Small intestine (tissue), 7 donors: Measurements from ENCODE around the gene PRSS21. TPM values are rescaled to one million over a fixed set of nuclear protein-coding genes. Genes with fewer than 3 reads are reported as not detected.
A peak's percentile ranks its signal among the peaks of the same experiment; 100 is the strongest.

Experiments used
- DNase-seq, 2 donors: peaks; one replicate each; pipeline versions ENCODE4 v3.0.0 to v3.0.0-alpha.2; 2013
- FAIRE-seq: peaks from 2 replicates; lab custom pipeline; 2012; peaks lifted over from hg19 to GRCh38; lab: Jason Lieb, UNC
- H3K27ac ChIP-seq, 3 donors: one replicate each; pipeline ENCODE4 v1.5.1; 2013; ENCODE audit warnings: low read length in 2 of 3, mild to moderate bottlenecking in 2 of 3, control low read depth in 1 of 3, inconsistent platforms in 1 of 3, low read depth in 1 of 3, moderate library complexity in 1 of 3
- H3K27me3 ChIP-seq, 3 donors: one replicate each; pipeline ENCODE4 v1.6.1; 2013; ENCODE audit warnings: low read length in 3 of 3, inconsistent platforms in 1 of 3; ENCODE audit not compliant: control insufficient read depth in 3 of 3, insufficient read depth in 3 of 3
- H3K36me3 ChIP-seq, 3 donors: one replicate each; pipeline ENCODE4 v1.6.1; 2013; ENCODE audit warnings: low read length in 3 of 3, inconsistent platforms in 1 of 3, low read depth in 1 of 3, mild to moderate bottlenecking in 1 of 3, moderate library complexity in 1 of 3; ENCODE audit not compliant: control insufficient read depth in 3 of 3, insufficient read depth in 2 of 3
- H3K4me1 ChIP-seq, 3 donors: one replicate each; pipeline ENCODE4 v1.6.1; 2013; ENCODE audit warnings: low read length in 2 of 3, inconsistent platforms in 1 of 3, low read depth in 1 of 3, mild to moderate bottlenecking in 1 of 3, moderate library complexity in 1 of 3; ENCODE audit not compliant: control insufficient read depth in 3 of 3, insufficient read depth in 2 of 3
- H3K4me3 ChIP-seq, 3 donors: one replicate each; pipeline ENCODE4 v1.5.1; 2013; ENCODE audit warnings: low read length in 3 of 3, control low read depth in 1 of 3, inconsistent platforms in 1 of 3, low read depth in 1 of 3, mild to moderate bottlenecking in 1 of 3, moderate library complexity in 1 of 3
- H3K9me3 ChIP-seq, 2 donors: one replicate each; pipeline ENCODE4 v1.6.1; 2013; ENCODE audit warnings: low read depth in 1 of 2, low read length in 1 of 2; ENCODE audit not compliant: control insufficient read depth in 2 of 2, insufficient read depth in 1 of 2
- WGBS, 3 donors: extraction: QIAGEN DNeasy Blood & Tissue Kit; methylation state at CpG; one replicate each; pipeline ENCODE4 v1.1.7; 2013; 5-methylcytosine and 5-hydroxymethylcytosine counted together
- polyA plus RNA-seq, 4 donors: library from polyadenylated mRNA; stranded (reverse) in 3 of 4; unstranded in 1 of 4; fragments of 200-250 nt in 3 of 4; fragments of 120-200 nt in 1 of 4; gene quantifications; one replicate each; pipeline versions ENCODE4 v1.2.1 to v1.2.3, GENCODE V29; 2013
- donor health status: healthy with polysubstance abuse.
- donor health status: control.
- donor health status: control.
- donor health status: Bipolar disorder and iron deficiency.
- donor health status: healthy.

PRSS21 gene
- polyA plus RNA-seq, 4 donors, result 0.15 to 0.19 TPM; not detected in 2

GRCh38 chr16:2836646-2837508 is 19.8 kb downstream of the PRSS21 start:
- Histone ChIP-seq H3K36me3 (no peaks in the 10 kb centered on the region), H3K9me3 (no peaks in the 10 kb centered on the region), H3K27me3 (peaks cover 0 to 8% (median 0%) of the 10 kb centered on the region in 3 donors), H3K4me1 (peaks cover 0 to 7% (median 0%) of the 10 kb centered on the region in 3 donors), H3K4me3 (no peak overlapping the region), H3K27ac (no peak overlapping the region)
- 74 to 82% (median 80%) methylated on average over 13 of the region's 13 CpGs for WGBS, 3 donors
- no peak for DNase-seq
- FAIRE-seq, result no peak

GRCh38 chr16:2838928-2839327 is 21.9 kb downstream of the PRSS21 start:
- no peak overlapping the region for H3K4me3 ChIP-seq
- FAIRE-seq (no peak), DNase-seq (peak; percentile 60 to 78)
- no peaks in the 10 kb centered on the region for H3K36me3 ChIP-seq
- peaks cover 0 to 7% of the 10 kb centered on the region in 2 donors for H3K9me3 ChIP-seq
- WGBS, 3 donors, result 3 to 11% (median 5%) methylated on average over 7 to 12 of the region's 12 CpGs
- H3K27ac ChIP-seq, result no peak overlapping the region
- H3K27me3 ChIP-seq, result peaks cover 0 to 11% (median 0%) of the 10 kb centered on the region in 3 donors
- peaks cover 0 to 11% (median 0%) of the 10 kb centered on the region in 3 donors for H3K4me1 ChIP-seq

DNA sequence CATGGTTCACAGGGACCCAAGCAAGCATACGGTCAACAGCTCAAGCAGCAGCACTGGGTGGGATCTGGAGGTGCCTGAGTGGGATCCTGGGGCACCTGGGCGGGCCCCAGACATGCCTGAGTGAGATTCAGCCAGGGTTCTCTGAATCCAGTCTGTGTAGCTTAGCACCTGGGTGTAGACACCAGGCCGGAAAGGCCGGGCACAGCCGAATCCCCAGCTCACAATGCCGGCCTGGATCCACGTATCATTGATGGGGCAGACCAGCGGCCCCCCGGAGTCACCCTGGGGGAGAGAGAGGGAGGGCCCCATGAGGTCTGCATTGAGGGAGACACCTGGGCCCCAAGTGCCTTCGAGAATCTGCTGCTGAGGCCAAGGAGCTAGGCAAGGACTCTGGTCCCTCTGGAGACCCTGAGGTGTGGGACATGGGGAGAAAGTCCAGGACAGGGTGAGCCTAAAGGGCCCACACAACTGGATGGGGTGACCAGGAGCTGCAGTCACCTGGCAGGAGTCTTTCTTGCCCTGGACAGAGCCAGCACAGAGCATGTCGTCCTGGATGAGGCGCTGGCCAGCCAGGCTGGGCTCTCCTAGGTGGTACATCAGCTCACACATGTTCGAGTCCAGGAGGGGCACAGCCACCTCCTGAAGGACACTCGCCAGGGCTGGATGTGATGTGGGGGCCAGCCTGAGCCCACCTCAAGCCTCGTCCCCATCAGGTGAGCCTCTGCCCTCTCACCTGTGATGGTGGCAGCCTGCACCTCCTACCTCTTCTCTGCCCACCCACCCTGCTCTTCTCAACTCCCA is 22.8 kb downstream of the PRSS21 start:
- Histone ChIP-seq H3K27ac (no peak overlapping the region), H3K27me3 (peaks cover 0 to 11% (median 0%) of the 10 kb centered on the region in 3 donors), H3K9me3 (peaks cover 0 to 7% of the 10 kb centered on the region in 2 donors), H3K36me3 (no peaks in the 10 kb centered on the region), H3K4me3 (no peak overlapping the region), H3K4me1 (peaks cover 0 to 11% (median 0%) of the 10 kb centered on the region in 3 donors)
- FAIRE-seq (no peak), DNase-seq (no peak)
- 80 to 89% (median 82%) methylated on average over 15 of the region's 15 CpGs for WGBS, 3 donors

GRCh38 chr16:2840914-2841313 is 23.9 kb downstream of the PRSS21 start:
- DNase-seq (no peak), FAIRE-seq (no peak)
- WGBS, 3 donors, result 73 to 86% (median 86%) methylated on average over 10 to 12 of the region's 12 CpGs
- Histone ChIP-seq H3K27ac (no peak overlapping the region), H3K4me1 (peaks cover 0 to 11% (median 0%) of the 10 kb centered on the region in 3 donors), H3K9me3 (peaks cover 0 to 7% of the 10 kb centered on the region in 2 donors), H3K4me3 (no peak overlapping the region), H3K27me3 (peaks cover 0 to 11% (median 0%) of the 10 kb centered on the region in 3 donors), H3K36me3 (no peaks in the 10 kb centered on the region)

GRCh38 chr16:2841606-2842339 is 24.7 kb downstream of the PRSS21 start:
- DNase-seq, result no peak
- peaks cover 0 to 11% (median 0%) of the 10 kb centered on the region in 3 donors for H3K4me1 ChIP-seq
- peaks cover 0 to 7% of the 10 kb centered on the region in 2 donors for H3K9me3 ChIP-seq
- FAIRE-seq, result no peak
- H3K36me3 ChIP-seq, result no peaks in the 10 kb centered on the region
- H3K27ac ChIP-seq, result peak overlapping the region in 1 of 3 donors; percentile 69
- WGBS, 3 donors, result 45 to 74% (median 54%) methylated on average over 18 of the region's 18 CpGs
- H3K27me3 ChIP-seq, result peaks cover 0 to 11% (median 0%) of the 10 kb centered on the region in 3 donors
- no peak overlapping the region for H3K4me3 ChIP-seq

GRCh38 chr16:2842340-2843000 is 25.4 kb downstream of the PRSS21 start:
- Histone ChIP-seq H3K27me3 (peaks cover 0 to 9% (median 0%) of the 10 kb centered on the region in 3 donors), H3K4me1 (peaks cover 0 to 11% (median 4%) of the 10 kb centered on the region in 3 donors), H3K27ac (peak overlapping the region in 2 of 3 donors; percentile 43 to 69), H3K9me3 (peaks cover 0 to 7% of the 10 kb centered on the region in 2 donors), H3K4me3 (no peak overlapping the region), H3K36me3 (no peaks in the 10 kb centered on the region)
- WGBS, 3 donors, result 38 to 43% (median 40%) methylated on average over 34 to 40 of the region's 40 CpGs
- DNase-seq, result peak in 1 of 2 donors; percentile 40
- no peak for FAIRE-seq

DNA sequence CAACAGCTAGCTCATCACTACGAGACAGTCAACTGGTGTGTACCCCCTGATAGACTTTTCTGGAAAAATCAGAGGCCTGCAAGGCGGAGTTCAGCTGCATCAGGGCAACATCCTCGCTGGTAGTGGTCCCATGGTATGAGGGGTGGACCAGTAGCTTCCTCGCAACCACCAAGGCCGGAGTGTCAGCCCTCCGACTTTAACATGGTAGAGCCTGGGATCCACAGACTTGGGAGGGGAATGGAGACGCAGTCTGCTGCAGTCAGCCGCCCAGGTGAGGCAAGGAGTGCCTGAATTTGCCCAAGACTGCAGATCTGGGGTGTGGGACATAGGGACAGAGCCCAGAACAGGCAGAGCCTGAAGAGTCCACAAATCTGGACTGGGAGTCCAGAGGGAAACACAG is 26.5 kb downstream of the PRSS21 start:
- FAIRE-seq (no peak), DNase-seq (no peak)
- no peak overlapping the region for H3K27ac ChIP-seq
- peaks cover 0 to 6% (median 0%) of the 10 kb centered on the region in 3 donors for H3K27me3 ChIP-seq
- WGBS, 3 donors, result 86 to 92% (median 88%) methylated on average over 8 of the region's 8 CpGs
- no peak overlapping the region for H3K4me3 ChIP-seq
- peaks cover 0 to 7% of the 10 kb centered on the region in 2 donors for H3K9me3 ChIP-seq
- H3K36me3 ChIP-seq, result no peaks in the 10 kb centered on the region
- peaks cover 0 to 11% (median 4%) of the 10 kb centered on the region in 3 donors for H3K4me1 ChIP-seq
